K562 (cell line): ENCODE data around the gene BMI1. TPM values are rescaled to one million over a fixed set of nuclear protein-coding genes. Genes with fewer than 3 reads are reported as not detected.

Experiments used
- ATAC-seq: fragments of 200-7000 bp; cut with Tn5 transposase; 3 replicates; pipeline ENCODE4 v1.9.1; 2020; ENCODE audit warnings: moderate library complexity
- BruUV-seq: library from RNA; stranded (reverse); fragments of 400-500 nt; replicated peaks from 2 replicates; lab custom pipeline; 2021; lab: Mats Ljungman, UMichigan
- CTCF ChIA-PET: fragments of 300-600 bp; formaldehyde crosslinking; extraction: SDS; loops from one replicate; lab custom pipeline; 2021; ENCODE audit warnings: low intra/inter-chr PET ratio; lab: Yijun Ruan, JAX
- POLR2A ChIA-PET: fragments of 300-600, 350-650 bp; sonication (Branson Sonifier 250); formaldehyde crosslinking; extraction: SDS; loops from one replicate; lab custom pipeline; 2021; ENCODE audit warnings: antibody characterized with exemption, inconsistent platforms; lab: Yijun Ruan, JAX
- DNase-seq, 4 experiments: peaks; one replicate each; pipeline versions ENCODE4 v3.0.0 to v3.0.0-alpha.2; 2011 to 2018; ENCODE audit warnings: low spot score in 3 of 4, mixed read lengths in 3 of 4; ENCODE audit errors: extremely low read depth in 1 of 4
- FAIRE-seq: peaks from 2 replicates; lab custom pipeline; 2011; peaks lifted over from hg19 to GRCh38; lab: Jason Lieb, UNC
- H2AFZ ChIP-seq: 2 replicates; pipeline ENCODE4 v1.6.0; 2011; ENCODE audit warnings: low read depth, low read length, control low read depth, inconsistent platforms
- H3K27ac ChIP-seq: fragments of 200-600 bp; 3 replicates; pipeline ENCODE4 v1.8.0; 2011; ENCODE audit warnings: low read depth, mild to moderate bottlenecking, control low read depth, inconsistent platforms, low read length, moderate library complexity, mixed read lengths; ENCODE audit errors: extremely low read depth
- H3K27me3 ChIP-seq, 2 experiments: fragments of 300-600 bp in 1 of 2; 2 replicates in 1 of 2; 3 replicates in 1 of 2; pipeline versions ENCODE4 v1.6.0 to v1.8.0; 2011; ENCODE audit warnings: inconsistent platforms in 2 of 2, low read length in 2 of 2, mild to moderate bottlenecking in 1 of 2, mixed read lengths in 1 of 2, moderate library complexity in 1 of 2; ENCODE audit not compliant: control insufficient read depth in 2 of 2, insufficient read depth in 2 of 2
- H3K36me3 ChIP-seq: fragments of 300-600 bp; 3 replicates; pipeline ENCODE4 v1.8.0; 2011; ENCODE audit warnings: mild to moderate bottlenecking, low read length, inconsistent platforms; ENCODE audit not compliant: control insufficient read depth, insufficient read depth
- H3K4me1 ChIP-seq, 2 experiments: fragments of 200-600 bp in 1 of 2; replicated peaks in 1 of 2; 2 replicates in 1 of 2; 3 replicates in 1 of 2; pipeline versions ENCODE4 v1.5.1 to v1.8.0; 2011; ENCODE audit warnings: inconsistent platforms in 2 of 2, low read length in 2 of 2, mild to moderate bottlenecking in 1 of 2, mixed read lengths in 1 of 2, moderate library complexity in 1 of 2; ENCODE audit not compliant: control insufficient read depth in 2 of 2, insufficient read depth in 2 of 2
- H3K4me2 ChIP-seq: 2 replicates; pipeline ENCODE4 v1.6.1; 2011; ENCODE audit warnings: low read length, control low read depth, inconsistent platforms, mixed read lengths; ENCODE audit not compliant: insufficient read depth
- H3K4me3 ChIP-seq: fragments of 200-600 bp; sonication (generic), shearing (Covaris generic); 2 replicates; pipeline ENCODE4 v1.5.1; 2016; ENCODE audit warnings: control low read depth, inconsistent platforms
- H3K79me2 ChIP-seq: fragments of 200-600 bp; 3 replicates; pipeline ENCODE4 v1.8.0; 2011; ENCODE audit warnings: low read length, inconsistent platforms; ENCODE audit not compliant: control insufficient read depth, insufficient read depth
- H3K9ac ChIP-seq, 2 experiments: 2 replicates each; pipeline versions ENCODE4 v1.6.0 to v1.6.1; 2011; ENCODE audit warnings: low read depth in 2 of 2, low read length in 2 of 2, control low read depth in 1 of 2, inconsistent platforms in 1 of 2, mild to moderate bottlenecking in 1 of 2, mixed read lengths in 1 of 2; ENCODE audit not compliant: insufficient read depth in 1 of 2
- H3K9me1 ChIP-seq: one replicate; pipeline ENCODE4 v1.6.0; 2011; ENCODE audit warnings: inconsistent platforms, mild to moderate bottlenecking, low read length, moderate library complexity; ENCODE audit not compliant: control insufficient read depth, insufficient read depth
- H3K9me3 ChIP-seq: replicated peaks from 2 replicates; pipeline ENCODE4 v1.5.1; 2011; ENCODE audit warnings: low read depth, low read length, inconsistent platforms; ENCODE audit not compliant: control insufficient read depth, insufficient read depth
- H4K20me1 ChIP-seq: replicated peaks from 2 replicates; pipeline ENCODE4 v1.6.1; 2011; ENCODE audit warnings: low read length, inconsistent platforms, mixed read lengths; ENCODE audit not compliant: control insufficient read depth, insufficient read depth
- ARNT ChIP-seq, 2 experiments: fragments of 450-650 bp; IDR thresholded peaks; 2 replicates each; pipeline ENCODE4 v1.6.1; 2016; ENCODE audit warnings: mild to moderate bottlenecking in 1 of 2
- ATF1 ChIP-seq, 2 experiments: fragments of 450-650 bp in 1 of 2; IDR thresholded peaks; 2 replicates each; pipeline ENCODE4 v1.6.1; 2016; ENCODE audit warnings: missing compliant biosample characterization in 1 of 2, missing genetic modification characterization in 1 of 2
- ATF3 ChIP-seq, 2 experiments: fragments of 450-650 bp in 1 of 2; sonication (generic) in 1 of 2; formaldehyde crosslinking in 1 of 2; IDR thresholded peaks in 1 of 2; conservative IDR thresholded peaks in 1 of 2; 2 replicates each; pipeline versions ENCODE4 v1.6.1 to v1.8.1; 2016 to 2023; ENCODE audit warnings: mild to moderate bottlenecking in 2 of 2, moderate library complexity in 2 of 2, inconsistent platforms in 1 of 2, missing genetic modification reagents in 1 of 2
- ATF7 ChIP-seq: fragments of 450-650 bp; IDR thresholded peaks from 2 replicates; pipeline ENCODE4 v1.7.1; 2014; ENCODE audit warnings: mild to moderate bottlenecking, moderate library complexity
- BACH1 ChIP-seq: fragments of 200-800 bp; sonication (Bioruptor generic); IDR thresholded peaks from 2 replicates; pipeline ENCODE4 v1.6.1; 2016; ENCODE audit warnings: missing genetic modification characterization, missing compliant biosample characterization
- CBX5 ChIP-seq: IDR thresholded peaks from 2 replicates; pipeline ENCODE4 v1.6.1; 2014; ENCODE audit warnings: low read depth, borderline replicate concordance
- CCAR2 ChIP-seq: fragments of 200-400 bp; formaldehyde crosslinking; IDR thresholded peaks from 2 replicates; pipeline ENCODE4 v1.6.1; 2017; ENCODE audit warnings: mild to moderate bottlenecking, low read depth, low read length
- CREB1 ChIP-seq, 2 experiments: sonication (generic) in 1 of 2; formaldehyde crosslinking in 1 of 2; IDR thresholded peaks; 2 replicates each; pipeline versions ENCODE4 v1.6.1 to v1.8.0; 2012 to 2022; ENCODE audit warnings: inconsistent platforms in 1 of 2, mild to moderate bottlenecking in 1 of 2, missing genetic modification reagents in 1 of 2, moderate library complexity in 1 of 2
- CREM ChIP-seq: IDR thresholded peaks from 2 replicates; pipeline ENCODE4 v1.6.1; 2014; ENCODE audit warnings: antibody characterized with exemption, low read depth
- DPF2 ChIP-seq: fragments of 450-650 bp; IDR thresholded peaks from 2 replicates; pipeline ENCODE4 v1.6.1; 2016
- ID3 ChIP-seq, 2 experiments: fragments of 250-450 bp in 1 of 2; fragments of 450-650 bp in 1 of 2; sonication (Bioruptor Pico) in 1 of 2; IDR thresholded peaks; 2 replicates each; pipeline versions ENCODE4 v1.6.1 to v1.8.0; 2016 to 2021; ENCODE audit warnings: mild to moderate bottlenecking in 2 of 2, moderate library complexity in 2 of 2, missing compliant biosample characterization in 1 of 2, missing genetic modification characterization in 1 of 2
- L3MBTL2 ChIP-seq: fragments of 450-650 bp; IDR thresholded peaks from 2 replicates; pipeline ENCODE4 v1.6.1; 2016; ENCODE audit warnings: mild to moderate bottlenecking, moderate library complexity
- MTA1 ChIP-seq: fragments of 450-650 bp; IDR thresholded peaks from 2 replicates; pipeline ENCODE4 v1.6.1; 2017; ENCODE audit warnings: borderline replicate concordance
- NR2F6 ChIP-seq: fragments of 450-650 bp; formaldehyde crosslinking; IDR thresholded peaks from 2 replicates; pipeline ENCODE4 v1.4.0; 2020; ENCODE audit warnings: mild to moderate bottlenecking
- POLR2AphosphoS5 ChIP-seq: IDR thresholded peaks from 2 replicates; pipeline ENCODE4 v1.6.1; 2011; ENCODE audit warnings: mild to moderate bottlenecking, low read depth, low read length, moderate library complexity; ENCODE audit not compliant: control insufficient read depth, insufficient read depth
- SMARCB1 ChIP-seq: IDR thresholded peaks from 2 replicates; pipeline ENCODE4 v1.6.1; 2011; ENCODE audit warnings: improper control_type of control experiment, low read depth; ENCODE audit not compliant: insufficient read length
- SMARCE1 ChIP-seq: fragments of 450-650 bp; IDR thresholded peaks from 2 replicates; pipeline ENCODE4 v1.7.1; 2016; ENCODE audit warnings: mild to moderate bottlenecking
- SNRNP70 ChIP-seq: fragments of 200-400 bp; formaldehyde crosslinking; optimal IDR thresholded peaks from 2 replicates; pipeline ENCODE3; 2017; ENCODE audit warnings: low read depth, low read length
- STAG1 ChIP-seq: sonication (generic); formaldehyde crosslinking; IDR thresholded peaks from 2 replicates; pipeline ENCODE4 v1.5.0; 2020; ENCODE audit warnings: missing genetic modification reagents, borderline replicate concordance
- TAF9B ChIP-seq: fragments of 450-650 bp; IDR thresholded peaks from 2 replicates; pipeline ENCODE4 v1.6.1; 2018; ENCODE audit warnings: mild to moderate bottlenecking; ENCODE audit not compliant: partially characterized antibody
- ZNF197 ChIP-seq: fragments of 200-800 bp; sonication (Bioruptor generic); IDR thresholded peaks from 2 replicates; pipeline ENCODE4 v1.6.1; 2016; ENCODE audit warnings: low read depth, missing genetic modification characterization, missing compliant biosample characterization
- ZZZ3 ChIP-seq: fragments of 450-650 bp; IDR thresholded peaks from 2 replicates; pipeline ENCODE4 v1.6.1; 2016; ENCODE audit warnings: antibody characterized with exemption, mild to moderate bottlenecking, moderate library complexity
- WGBS: fragments of 100-300 bp; shearing (Covaris generic); methylation state at CpG from one replicate; pipeline ENCODE4 v1.1.6; 2016; ENCODE audit warnings: low coverage, mixed read lengths; ENCODE audit not compliant: insufficient coverage; ENCODE audit errors: missing lambda C conversion rate; 5-methylcytosine and 5-hydroxymethylcytosine counted together
- in situ Hi-C: fragments of 300-500 bp; cut with MboI; formaldehyde crosslinking; loops from 4 replicates; pipeline ENCODE4 v1.15.0; 2018; ENCODE audit warnings: inconsistent platforms, mixed read lengths
- intact Hi-C: fragments of 100-400 bp; cut with micrococcal nuclease; formaldehyde crosslinking; loops from 2 replicates; pipeline ENCODE4 v1.14.2; 2022
- polyA plus RNA-seq, 8 experiments: library from polyadenylated mRNA; depleted of rRNA in 4 of 8; stranded (reverse) in 5 of 8; unstranded in 3 of 8; fragments of >200 nt; fragmentation: Nextera tagmentation in 2 of 8; fragmentation: Illumina TruSeq in 1 of 8; extraction: Ambion mirVana in 2 of 8; extraction: Trizol in 1 of 8; gene quantifications; 2 replicates each; pipeline versions ENCODE4 v1.2.1 to v1.2.3, GENCODE V29; 2011 to 2014; ENCODE audit warnings: inconsistent platforms in 1 of 8, missing spikeins in 1 of 8
- total RNA-seq, 7 experiments: library from RNA; depleted of rRNA in 6 of 7; stranded (reverse); fragments of >200 nt in 6 of 7; fragmentation: Illumina TruSeq in 2 of 7; extraction: Trizol in 2 of 7; gene quantifications; 2 replicates each; pipeline versions ENCODE4 v1.2.1 to v1.2.3, GENCODE V29; 2011 to 2021; ENCODE audit warnings: low replicate concordance in 1 of 7

BMI1 gene
- total and polyA plus RNA-seq, 9 of the 15 experiments (the other 6 are each of a cell fraction or from before 2014, with no cell fraction given): 21.4 to 103 (median 70.8) TPM

GRCh38 chr10:22339761-22340328 is 18.9 kb downstream of the BMI1 start:
- peak; percentile 85 for FAIRE-seq
- peaks cover 3% of the 10 kb centered on the region; the same call in 1 of the 2 replicates for H3K9me3 ChIP-seq
- peak in 3 of 4 experiments; percentile 18 to 47 (median 22) for DNase-seq
- TF ChIP-seq SNRNP70: no peak
- 0 out of 2 replicates have a peak, but pooled peaks have one; percentile 23 for TF ChIP-seq ZNF197 (CRISPR knock-in tag)
- TF ChIP-seq MTA1: no peak
- 0 out of 4 replicates have a peak, but pooled peaks of 1 of the 2 experiments have one; percentile 42 for TF ChIP-seq ARNT (IDR thresholded peaks at IDR 0.05)
- no peak for TF ChIP-seq NR2F6
- TF ChIP-seq ZZZ3: 0 out of 2 replicates have a peak, but pooled peaks have one; percentile 29
- TF ChIP-seq CREM: peak; percentile 87
- TF ChIP-seq STAG1 (CRISPR knock-in tag): no peak
- TF ChIP-seq BACH1: peak; percentile 9; the same call in 1 of the 2 replicates
- no peak for TF ChIP-seq ID3 (CRISPR knock-in tag; IDR thresholded peaks at IDR 0.05)
- no peak for TF ChIP-seq ID3 (tag; IDR thresholded peaks at IDR 0.05)
- TF ChIP-seq TAF9B: peak; percentile 46
- TF ChIP-seq L3MBTL2: peak; percentile 46; the same call in 1 of the 2 replicates
- TF ChIP-seq ATF7: 0 out of 2 replicates have a peak, but pooled peaks have one; percentile 89
- TF ChIP-seq SMARCB1: no peak
- TF ChIP-seq CREB1 (IDR thresholded peaks at IDR 0.05): no peak
- 0 out of 2 replicates have a peak, but pooled peaks have one; percentile 39 for TF ChIP-seq CREB1 (CRISPR knock-in tag; IDR thresholded peaks at IDR 0.05)
- no peak for TF ChIP-seq POLR2AphosphoS5
- TF ChIP-seq CBX5: no peak
- TF ChIP-seq SMARCE1: 0 out of 2 replicates have a peak, but pooled peaks have one; percentile 41
- TF ChIP-seq ATF3 (IDR thresholded peaks at IDR 0.05): peak; percentile 45; the same call in 1 of the 2 replicates
- TF ChIP-seq ATF3 (CRISPR knock-in tag; conservative IDR thresholded peaks at IDR 0.05): no peak
- no peak for TF ChIP-seq CCAR2
- TF ChIP-seq DPF2: peak; percentile 54
- TF ChIP-seq ATF1 (CRISPR knock-in tag; IDR thresholded peaks at IDR 0.05): no peak
- TF ChIP-seq ATF1 (tag; IDR thresholded peaks at IDR 0.05): peak; percentile 96; the same call in 1 of the 2 replicates

More at GRCh38 chr10:22339761-22340328, 18.9 kb downstream of the BMI1 start:
- Histone ChIP-seq H3K9me1 (no peaks in the 10 kb centered on the region), H4K20me1 (no peaks in the 10 kb centered on the region), H3K36me3 (no peaks in the 10 kb centered on the region), H3K9ac (peak overlapping the region; percentile 62 to 94; a peak in 3 of 4 replicates), H2AFZ (peak overlapping the region; percentile 77), H3K4me3 (peak overlapping the region; percentile 69), H3K27ac (peak overlapping the region; percentile 91), H3K79me2 (no peaks in the 10 kb centered on the region), H3K27me3 (no peaks in the 10 kb centered on the region), H3K4me1 (peaks cover 12 to 13% of the 10 kb centered on the region in 2 experiments; a peak in 4 of 5 replicates), H3K4me2 (peak overlapping the region; percentile 82)
- BruUV-seq: TSS peak; percentile 90
- intact Hi-C loops (loop anchor here (1.0 to 5.0 kb wide), 3 partner anchors 12 to 77 kb away; no protein-coding TSS in a partner anchor), in situ Hi-C loops (no loop called here)
- 1% methylated on average over 13 of the region's 13 CpGs for WGBS
- ATAC-seq: peak; percentile 32
- POLR2A ChIA-PET: interaction anchor here (0.6 to 2.4 kb wide), 20 partner anchors 8 to 478 kb away, joined by 3 to 17 read pairs (median 3); partner anchors contain the start of gene COMMD3
- CTCF ChIA-PET: no interaction called here
